ENCODE results near the gene BLM.
"Not testable (repeated sequence)": the region's sequence is repeated elsewhere in the genome, so short reads cannot be mapped to it uniquely, and the experiment has no call there.

The BLM gene

DNA sequence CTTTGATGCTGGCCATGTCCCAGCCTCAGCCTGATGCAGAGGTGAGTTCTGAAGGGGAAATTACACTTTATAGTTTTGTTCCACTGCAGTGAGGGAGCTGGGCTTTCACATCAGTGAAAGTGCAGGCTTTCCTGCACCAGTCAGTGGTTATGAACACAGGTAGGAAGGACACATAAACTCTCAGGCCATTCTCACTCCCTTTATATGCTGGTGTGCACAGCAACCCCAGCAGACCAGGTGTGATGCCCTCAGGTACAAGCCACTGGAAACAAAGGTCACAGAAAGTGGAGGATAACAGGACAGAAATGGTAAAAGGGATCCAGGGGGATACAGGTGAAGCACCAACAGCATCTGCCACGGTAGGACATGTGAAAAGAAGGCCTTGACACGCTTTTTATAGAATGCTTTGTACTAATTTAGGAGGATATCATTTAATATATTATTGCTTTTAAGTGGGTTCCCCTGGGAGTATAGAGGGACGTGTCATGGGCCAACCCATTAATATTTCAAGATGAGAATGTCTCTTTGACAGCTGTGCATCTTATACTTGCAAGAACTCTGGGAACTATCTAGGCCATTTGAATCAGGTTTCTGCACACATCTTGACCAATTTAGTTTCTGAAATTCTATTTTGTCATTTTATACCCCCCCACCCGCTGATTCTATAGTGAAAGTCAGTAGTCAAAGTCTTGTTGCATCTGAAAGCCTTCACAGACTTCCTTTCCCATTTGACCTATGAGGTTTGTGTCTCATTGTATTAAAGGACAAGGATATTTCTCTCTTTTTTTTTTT, 25.0 kb upstream of the BLM start:
- no peak for DNase-seq

DNA sequence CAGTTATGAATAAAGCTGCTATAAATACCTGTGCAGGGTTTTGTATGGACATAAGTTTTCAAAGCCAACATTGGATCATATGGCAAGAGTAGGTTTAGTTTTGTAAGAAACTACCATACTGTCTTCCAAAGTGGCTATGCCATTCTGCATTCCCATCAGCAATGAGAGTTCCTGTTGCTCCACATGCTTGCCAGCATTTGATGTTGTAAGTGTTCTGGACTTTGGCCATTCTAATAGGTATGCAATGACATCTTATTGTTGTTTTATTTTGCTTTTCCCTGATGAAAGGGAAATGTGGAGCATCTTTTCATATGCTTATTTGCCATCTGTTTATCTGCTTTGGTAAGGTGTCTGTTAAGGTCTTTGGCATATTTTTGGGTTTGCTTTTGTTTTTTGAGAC, 22.2 kb upstream of the BLM start:
- no peak for DNase-seq

DNA sequence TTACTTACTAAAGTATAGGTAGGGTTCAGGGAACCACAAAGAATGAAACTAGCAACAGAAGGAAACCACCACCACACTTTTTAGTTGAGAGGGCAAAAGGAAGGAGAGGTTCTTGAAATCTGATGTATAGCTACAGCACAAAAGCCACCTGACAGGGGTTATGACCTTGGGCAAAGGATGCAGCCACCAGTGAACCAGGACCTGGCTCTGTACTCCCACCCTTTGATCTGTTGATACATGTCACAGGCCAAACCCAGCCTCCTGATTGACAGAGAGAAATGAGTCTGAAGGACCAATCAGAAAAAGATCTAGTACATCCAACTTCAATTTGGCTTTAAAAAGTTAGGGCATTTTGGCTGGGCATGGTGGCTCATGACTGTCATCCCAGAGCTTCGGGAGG, 20.0 kb upstream of the BLM start:
- DNase-seq, result no peak

DNA sequence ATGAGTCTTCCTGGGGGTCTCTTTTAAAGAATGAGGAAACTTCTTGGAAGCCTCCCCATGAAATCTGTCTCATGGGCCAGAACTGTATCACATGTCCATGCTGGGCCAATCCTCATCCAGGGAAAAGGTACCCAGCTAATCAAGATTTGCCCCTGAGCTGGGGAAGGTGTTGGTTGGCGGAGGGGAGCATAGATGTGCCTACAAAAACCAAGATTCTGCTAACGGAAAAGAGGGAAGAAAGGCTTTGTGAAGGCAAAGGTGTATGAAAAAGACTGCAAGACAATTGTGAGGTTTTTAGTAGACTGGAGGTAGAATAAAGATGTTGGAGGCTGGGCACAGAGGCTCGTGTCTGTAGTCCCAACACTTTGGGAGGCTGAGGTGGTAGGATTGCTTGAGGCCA, 18.5 kb upstream of the BLM start:
- DNase-seq, result no peak

DNA sequence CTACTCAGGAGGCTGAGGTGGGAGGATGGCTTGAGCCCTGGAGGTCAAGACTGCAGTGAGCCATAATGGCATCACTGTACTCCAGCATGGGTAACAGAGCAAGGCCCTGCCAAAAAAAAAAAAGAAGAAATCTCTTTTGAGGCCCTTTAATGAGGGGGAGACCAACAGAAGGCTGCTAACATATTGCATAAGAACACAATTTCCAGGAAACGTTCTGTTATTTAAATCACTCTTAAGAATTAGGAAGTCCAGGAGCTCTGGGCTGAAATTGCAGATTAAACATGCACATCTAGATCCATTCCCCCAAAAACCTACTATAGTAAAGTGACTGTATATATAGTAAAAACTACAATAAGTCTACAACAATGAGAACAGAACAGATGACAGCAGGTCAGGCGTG, 16.1 kb upstream of the BLM start:
- no peak for DNase-seq

DNA sequence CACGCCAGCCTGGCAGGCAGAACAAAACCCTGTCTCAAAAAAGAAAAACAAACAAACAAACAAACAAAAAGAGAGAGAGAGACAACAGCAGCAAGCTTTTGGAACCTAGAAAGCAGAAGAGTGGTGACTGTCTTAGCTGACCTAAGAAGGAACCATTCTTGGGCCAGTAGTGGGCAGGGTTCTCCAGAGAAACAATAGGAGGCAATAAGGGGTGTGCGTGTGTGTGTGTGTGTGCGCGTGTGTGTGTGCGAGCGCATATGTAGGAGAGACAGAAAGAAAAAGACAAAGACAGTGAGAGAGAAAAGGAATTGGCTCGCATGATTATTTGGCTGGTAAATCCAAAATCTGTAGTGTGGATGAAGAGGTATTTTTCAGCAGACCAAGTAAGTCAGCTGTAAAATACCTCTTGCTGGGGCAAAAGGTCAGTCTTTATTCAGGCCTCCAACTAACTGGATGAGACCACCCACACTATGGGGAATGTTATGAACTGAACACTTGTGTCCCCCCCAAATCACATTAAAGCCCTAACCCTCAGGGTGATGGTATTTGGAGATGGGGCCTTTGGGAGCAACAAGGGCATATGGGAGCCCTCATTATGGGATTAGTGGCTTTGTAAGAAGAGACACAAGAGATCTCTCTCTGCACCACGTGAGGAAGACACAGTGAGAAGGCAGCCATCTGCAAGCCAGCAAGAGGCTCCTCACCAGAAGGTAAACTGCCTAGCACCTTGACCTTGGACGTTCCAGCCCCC, 15.1 kb upstream of the BLM start:
- no peak for DNase-seq

DNA sequence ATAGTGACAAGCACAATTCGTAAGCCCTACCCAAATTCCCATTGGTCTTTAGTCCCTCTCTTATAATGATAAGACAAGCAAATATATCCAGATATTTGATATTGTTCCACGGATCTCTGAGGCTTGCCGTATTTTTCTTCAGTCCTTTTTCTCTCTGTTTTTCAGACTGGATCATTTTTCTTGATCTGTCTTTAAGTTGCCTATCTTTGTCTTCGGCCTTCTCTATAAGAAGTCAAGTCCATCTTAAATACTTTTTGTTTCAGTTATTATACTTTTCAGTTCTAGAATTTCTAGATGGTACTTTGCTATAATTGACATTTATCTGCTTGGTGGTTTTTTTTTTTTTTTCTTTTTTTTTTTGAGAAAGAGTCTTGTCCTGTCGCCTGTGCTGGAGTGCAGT, 13.7 kb upstream of the BLM start:
- DNase-seq, result no peak

DNA sequence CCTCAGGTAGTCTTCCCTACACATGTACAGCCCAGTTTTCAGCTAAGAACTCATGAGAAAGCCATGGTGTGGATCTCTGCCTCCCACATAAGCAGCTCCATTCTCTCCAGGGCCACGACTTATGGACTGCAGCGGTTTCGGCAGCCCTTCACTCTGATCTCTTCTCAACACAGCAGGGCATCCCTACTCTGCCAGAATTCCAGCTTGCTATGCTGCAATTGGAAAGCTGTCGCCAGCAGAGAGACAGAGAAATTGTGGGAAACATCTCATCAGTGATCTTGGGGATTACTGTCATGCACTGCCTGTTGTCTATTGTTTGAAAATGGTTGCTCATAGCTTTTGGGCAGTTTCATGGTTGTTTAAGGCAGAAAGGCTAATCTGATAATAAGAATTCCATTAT, 11.9 kb upstream of the BLM start:
- no peak for DNase-seq

DNA sequence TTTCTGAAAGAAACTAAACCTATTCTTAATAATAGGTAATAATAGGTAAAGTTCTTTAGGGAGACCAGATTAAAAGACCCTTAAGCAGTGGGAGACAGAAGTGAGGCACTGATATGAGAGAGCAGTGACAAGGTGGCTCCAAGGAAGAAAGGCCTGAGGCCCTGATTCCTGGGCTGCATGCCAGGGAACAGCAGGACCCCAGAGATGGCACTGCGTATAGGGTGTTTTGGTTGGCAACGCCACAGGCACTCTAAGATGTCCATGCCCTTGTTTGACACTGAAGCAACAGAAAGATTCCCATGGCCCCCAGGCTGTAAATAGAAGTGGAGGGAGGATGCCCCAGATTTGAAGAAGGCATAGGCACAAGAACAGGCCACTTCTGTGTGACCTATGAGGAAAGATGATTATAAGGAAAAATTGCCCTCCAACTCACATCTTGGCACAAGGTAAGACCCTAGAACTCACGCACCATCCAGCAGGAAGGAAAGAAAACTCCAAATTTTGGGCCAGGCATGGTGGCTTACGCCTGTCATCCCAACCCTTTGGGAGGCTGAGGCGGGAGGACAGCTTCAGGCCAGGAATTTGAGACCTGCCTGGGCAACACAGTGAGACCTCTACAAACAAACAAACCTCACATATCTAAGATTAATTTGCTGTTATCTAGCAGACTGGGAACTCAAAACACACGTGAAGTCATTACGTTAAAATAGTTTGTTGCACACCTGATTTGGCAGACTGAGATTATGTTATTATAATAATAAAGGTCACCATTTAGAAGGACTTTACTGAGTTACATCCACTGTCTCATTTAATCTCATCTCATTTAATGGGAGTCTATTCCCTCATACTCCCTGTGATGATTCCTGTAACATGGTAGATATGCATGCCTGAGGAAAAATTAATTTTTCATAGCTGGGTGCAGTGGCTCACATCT, 10.5 kb upstream of the BLM start:
- DNase-seq, result no peak

DNA sequence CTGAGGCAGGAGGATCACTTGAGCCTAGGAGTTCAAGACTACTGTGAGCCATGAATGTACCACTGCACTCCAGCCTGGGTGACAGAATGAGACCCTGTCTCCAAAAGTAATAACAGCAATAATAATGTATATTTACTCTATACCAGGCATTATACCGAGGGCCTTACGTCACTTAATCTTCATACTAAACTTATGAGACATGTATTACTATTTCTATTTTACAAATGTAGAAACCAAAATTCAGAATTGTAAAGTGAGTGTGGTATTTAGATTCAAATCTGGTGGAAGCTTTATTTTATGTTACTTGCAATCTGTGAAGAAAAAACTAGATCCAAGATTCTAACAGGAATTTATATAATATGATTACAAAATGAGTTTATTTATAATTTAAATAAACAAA, 9.7 kb upstream of the BLM start:
- no peak for DNase-seq

DNA sequence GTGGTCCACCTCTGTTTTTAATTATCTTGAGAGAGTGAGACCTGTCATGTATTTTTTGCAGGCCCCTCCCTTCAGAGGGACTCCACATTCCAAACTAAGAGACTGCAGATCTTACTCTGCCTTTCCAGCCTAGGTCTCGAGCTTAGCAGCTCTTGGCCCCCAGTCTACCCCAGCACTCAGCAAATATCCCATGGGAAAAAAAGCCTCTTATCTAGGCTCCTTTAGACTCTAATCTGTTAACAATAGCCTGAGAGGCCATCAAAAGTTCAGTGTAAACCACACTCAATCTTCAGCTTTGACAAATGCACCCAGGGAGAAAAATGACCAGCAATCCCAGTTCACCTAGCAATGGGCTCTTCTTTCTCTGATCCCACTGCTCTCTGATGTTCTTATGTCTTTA, 8.6 kb upstream of the BLM start:
- DNase-seq, result no peak

DNA sequence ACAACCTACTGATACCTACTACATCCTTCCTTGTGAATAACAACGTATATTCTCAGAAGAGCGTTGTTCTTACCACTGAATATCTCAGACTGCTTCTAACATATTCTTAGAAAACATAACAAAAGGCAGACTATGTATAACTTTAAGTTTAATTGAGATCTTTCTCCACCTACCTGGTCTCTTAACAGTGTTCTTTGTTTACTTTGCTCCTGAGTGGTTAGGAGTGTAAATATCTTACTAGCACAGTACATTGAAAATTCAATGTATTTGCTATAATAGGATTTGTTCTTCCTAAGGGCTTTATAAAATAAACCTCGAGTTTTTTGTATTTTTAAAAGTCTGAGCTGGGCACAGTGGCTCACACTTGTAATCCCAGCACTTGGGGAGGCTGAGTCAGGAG, 7.9 kb upstream of the BLM start:
- DNase-seq, result no peak

DNA sequence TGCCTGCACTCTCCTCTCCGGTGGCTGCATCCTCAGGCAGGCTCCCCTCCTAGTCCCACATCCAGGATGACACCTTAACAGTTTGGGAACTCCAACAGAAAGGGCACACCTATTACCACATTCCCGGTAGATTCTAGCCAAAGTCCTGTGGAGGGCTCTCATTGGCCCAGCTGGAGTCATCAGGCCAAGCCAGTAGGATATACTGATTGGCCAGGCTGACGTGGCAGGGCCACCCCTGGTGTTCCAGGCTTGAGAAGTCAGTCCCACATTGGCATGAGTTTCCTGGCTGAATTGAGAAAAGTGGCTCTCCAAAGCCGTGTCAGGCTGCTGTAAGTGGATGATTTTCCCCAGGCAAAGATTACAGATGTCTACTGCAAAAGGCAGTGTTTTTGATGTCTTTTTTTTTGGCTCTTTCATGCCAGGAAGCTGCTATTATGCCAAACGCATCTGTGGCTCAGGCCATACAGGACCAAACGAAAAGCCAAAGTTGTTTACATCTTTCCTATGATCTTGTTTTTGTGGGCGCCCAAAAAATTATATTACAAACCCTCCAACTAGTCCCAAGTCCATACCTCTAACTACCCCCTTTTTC, 6.6 kb upstream of the BLM start:
- no peak for DNase-seq

DNA sequence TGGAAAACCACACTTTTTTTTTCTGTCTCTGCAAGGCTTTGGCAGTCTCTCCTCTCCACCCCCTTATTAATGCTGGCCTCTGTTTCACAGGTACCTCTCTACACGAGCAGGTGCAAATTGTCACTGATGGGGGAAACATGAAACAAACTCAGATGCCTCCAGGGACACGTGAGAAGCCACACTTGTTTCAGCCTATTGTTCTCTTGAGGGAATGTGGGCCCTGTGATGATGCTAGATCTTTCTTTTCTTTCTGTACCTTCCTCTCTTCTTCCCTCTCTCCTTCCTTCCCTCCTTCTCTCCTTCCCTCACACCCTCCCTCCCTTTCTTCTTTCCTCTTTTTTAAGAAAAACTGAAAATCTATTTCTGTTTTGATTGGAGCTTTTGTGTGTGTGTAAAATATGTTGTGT, 5.7 kb upstream of the BLM start:
- DNase-seq, result no peak

DNA sequence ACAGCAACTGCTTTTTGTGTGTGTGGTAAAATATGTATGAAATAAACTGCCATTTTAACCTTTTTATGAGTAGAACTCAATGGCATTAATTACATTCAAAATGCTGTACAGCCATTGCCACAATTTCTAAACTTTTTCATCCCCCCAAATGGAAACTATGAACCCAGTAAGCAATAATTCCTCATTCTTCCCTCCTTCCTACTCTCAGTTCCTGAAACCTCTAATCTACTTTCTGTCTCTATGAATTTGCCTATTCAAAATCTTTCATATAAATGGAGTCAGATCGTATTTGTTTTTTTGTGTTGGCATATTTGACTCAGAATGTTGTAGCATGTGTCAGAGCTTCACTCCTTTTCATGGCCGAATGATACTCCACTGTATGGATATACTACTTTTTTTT, 5.3 kb upstream of the BLM start:
- no peak for DNase-seq

DNA sequence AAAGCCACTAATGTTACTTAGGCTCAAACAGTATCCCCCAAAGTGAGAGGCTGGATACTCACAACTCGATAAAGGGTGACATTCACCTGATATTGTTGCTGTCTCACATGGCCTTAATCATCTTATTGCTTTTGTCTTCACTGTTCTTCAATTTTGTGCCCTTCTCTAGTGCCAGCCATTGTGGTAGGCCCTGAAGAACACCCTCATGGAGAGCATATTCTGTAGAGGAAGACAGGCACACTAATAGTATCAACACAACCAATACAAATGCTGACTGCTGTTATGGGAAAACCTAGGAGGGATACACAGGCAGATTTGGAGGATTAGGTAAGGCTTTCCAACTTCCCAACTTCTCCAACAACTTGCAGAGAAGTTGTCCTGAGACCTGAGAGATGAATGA, 4.1 kb upstream of the BLM start:
- DNase-seq, result no peak

DNA sequence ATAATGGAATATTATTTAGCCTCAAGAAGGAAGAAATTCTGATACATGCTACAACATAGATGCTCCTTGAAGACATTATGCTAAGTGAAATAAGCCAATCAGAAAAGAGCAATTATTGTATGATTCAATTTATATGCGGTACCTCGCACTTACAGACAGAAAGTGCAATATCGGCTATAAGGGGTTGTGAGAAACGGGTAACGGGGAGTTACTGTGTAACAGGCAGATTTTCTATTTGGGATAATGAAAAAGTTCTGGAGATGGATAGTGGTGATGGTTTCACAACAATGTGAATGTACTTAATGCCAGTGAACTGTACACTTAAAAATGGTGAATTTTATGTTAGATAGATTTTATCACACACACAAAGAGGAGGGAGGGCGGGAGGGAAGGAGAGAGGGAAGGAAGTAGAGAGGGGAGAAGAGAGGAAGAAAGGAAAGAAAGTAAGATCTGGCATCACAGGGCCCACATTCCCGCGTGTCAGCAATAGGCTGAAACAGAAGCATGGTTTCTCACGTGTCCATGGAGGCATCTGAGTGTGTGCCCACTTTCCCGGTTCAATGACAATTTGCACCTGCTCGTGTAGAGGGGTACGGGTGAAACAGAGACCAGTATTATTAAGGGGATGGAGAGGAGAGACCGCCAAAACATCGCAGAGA, 700 bp upstream of the BLM start:
- DNase-seq, result no peak

DNA sequence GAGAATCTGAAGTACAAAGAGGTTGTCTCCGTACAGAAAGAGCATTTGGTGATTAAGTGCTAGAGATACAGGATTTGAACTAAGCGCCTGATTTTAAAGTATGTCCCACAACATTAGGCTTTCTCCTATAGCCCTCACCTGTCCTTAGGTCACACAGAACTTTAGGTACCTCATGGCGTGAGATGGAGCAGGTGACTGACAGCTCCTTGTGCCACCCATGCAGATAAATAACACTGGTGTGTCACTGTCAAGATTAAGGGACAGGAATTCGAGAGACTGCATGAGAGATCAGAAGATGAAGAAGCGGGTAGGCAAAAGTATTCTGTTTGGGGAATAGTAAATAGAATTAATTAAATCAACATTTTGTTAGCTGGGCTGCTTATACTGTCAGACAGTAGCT, 1.1 kb downstream of the BLM start:
- no peak for DNase-seq

DNA sequence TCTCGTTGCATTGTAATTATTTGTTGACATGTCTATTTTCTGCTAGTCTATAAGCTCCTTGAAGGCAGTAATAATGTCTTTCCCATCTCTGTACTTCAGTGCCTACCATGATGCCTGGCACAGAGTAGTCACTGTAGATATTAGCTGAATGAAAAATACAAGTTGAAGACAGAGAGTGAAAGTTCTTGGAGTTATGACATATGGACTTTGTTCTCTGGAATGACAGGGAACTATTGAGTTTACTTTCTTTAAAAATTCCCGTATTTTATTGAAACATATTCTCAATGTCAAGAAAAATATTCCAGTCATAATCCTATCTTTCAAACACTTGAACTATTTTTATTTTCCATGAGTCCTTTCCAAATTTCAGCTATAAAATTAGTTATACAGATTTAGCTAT, 3.0 kb downstream of the BLM start:
- no peak for DNase-seq

DNA sequence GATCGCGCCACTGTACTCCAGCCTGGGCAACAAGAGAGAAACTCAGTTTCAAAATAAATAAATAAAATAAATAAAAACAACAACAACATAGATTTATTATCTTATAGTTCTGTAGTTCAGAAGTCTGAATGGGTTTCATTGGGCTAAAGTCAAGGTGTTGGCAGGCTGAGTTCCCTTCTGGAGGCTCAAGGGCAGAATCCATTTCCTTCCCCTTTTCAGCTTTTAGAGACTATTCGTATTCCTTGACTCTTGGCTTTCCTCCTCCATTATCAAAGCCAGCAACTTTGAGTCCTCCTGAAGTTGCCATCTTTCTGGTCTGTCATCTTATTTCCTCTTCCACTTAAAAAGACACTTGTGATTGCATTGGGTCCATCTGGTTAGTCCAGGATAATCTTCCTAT, 12.1 kb downstream of the BLM start:
- no peak for DNase-seq

DNA sequence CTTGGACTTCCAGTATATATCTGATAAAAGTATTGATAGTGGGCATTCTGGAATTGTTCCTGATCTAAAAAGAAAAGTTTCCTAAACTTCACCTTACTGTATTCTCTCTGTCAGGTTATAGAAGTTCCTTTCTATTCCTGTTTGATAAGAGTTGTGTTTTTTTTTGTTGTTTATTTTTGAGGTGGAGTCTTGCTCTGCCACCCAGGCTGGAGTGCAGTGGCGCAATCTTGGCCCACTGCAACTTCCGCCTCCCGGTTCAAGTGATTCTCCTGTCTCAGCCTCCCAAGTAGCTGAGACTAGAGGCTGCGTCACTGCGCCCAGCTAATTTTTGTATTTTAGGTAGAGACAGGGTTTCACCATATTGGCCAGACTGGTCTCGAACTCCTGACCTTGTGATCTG, 13.1 kb downstream of the BLM start:
- no peak for DNase-seq

DNA sequence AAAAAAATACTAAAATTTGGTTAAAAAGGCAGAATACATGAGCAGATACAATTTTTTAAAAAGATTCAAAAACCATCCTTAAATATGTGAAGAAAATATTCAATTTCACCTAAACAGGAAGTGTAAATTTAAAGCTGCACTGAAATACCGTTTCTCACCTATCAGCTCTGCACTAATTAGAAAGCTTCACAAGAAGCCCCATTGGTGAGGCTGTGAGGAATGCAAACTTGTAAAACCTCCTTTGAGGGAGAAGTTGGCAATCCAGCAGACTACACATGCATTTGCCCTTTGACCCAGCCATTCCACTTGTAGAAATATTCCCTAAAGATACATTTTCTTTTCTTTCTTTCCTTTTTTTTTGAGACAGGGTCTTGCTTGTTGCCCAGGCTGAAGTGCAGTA, 18.8 kb downstream of the BLM start:
- no peak for DNase-seq

DNA sequence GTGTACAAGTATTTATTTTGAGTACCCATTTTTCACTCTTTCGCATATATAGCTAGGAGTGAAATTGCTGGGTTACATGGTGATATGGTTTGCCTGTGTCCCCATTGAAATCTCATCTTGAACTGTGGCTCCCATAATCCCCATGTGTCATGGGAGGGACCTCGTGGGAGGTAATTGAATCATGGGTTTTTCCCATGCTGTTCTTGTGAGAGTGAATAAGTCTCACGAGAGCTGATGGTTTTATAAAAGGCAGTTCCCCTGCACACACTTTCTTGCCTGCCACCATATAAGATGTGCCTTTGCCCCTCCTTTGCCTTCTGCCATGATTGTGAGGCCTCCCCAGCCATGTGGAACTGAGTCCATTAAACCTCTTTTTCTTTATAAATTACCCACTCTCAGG, 23.4 kb downstream of the BLM start:
- DNase-seq, result not testable (repeated sequence)
